Mesenteric fat pad (tissue), 1 donor: ENCODE results near the gene EDA. TPM values are rescaled to one million over a fixed set of nuclear protein-coding genes. Genes with fewer than 3 reads are reported as not detected.
"Not testable (repeated sequence)": the region's sequence is repeated elsewhere in the genome, so short reads cannot be mapped to it uniquely, and the experiment has no call there.

Experiments used
- DNase-seq: peaks from one replicate; pipeline ENCODE4 v3.0.0-alpha.2; 2020; ENCODE audit warnings: low spot score
- total RNA-seq: library from RNA; stranded (reverse); fragmentation: NEBNext Ultra II Directional; extraction: Animal tissue kit (Norgen Biotek cat#: 25700); gene quantifications from one replicate; pipeline ENCODE4 v1.2.1, GENCODE V29; 2021
- donor health status: DM: yes; HTN: yes; CAD: no.

Gene EDA
- total RNA-seq, 1 donor from 2014 or later, result 3.1 TPM

- DNase-seq, result no peak
Measured at GRCh38 chrX:69741721-69742120, 125.8 kb downstream of the EDA start.

- no peak for DNase-seq
Measured at GRCh38 chrX:69746051-69746450, 130.1 kb downstream of the EDA start.

- DNase-seq, result no peak
Measured at GRCh38 chrX:69748055-69748454, 132.1 kb downstream of the EDA start.

GRCh38 chrX:69759921-69760625 is 144.2 kb downstream of the EDA start:
- no peak for DNase-seq

- DNase-seq, result no peak
Measured at GRCh38 chrX:69761633-69762032, 145.7 kb downstream of the EDA start.

- DNase-seq, result no peak
Measured at GRCh38 chrX:69762340-69762739, 146.4 kb downstream of the EDA start.

- no peak for DNase-seq
Measured at GRCh38 chrX:69793260-69793935, 177.5 kb downstream of the EDA start.

GRCh38 chrX:69795702-69796101 is 179.8 kb downstream of the EDA start:
- DNase-seq, result no peak

- no peak for DNase-seq
Measured at GRCh38 chrX:69807400-69807799, 191.5 kb downstream of the EDA start.

- no peak for DNase-seq
Measured at GRCh38 chrX:69808375-69808774, 192.5 kb downstream of the EDA start.

GRCh38 chrX:69813677-69814076 is 197.8 kb downstream of the EDA start:
- DNase-seq, result no peak

- DNase-seq, result no peak
Measured at GRCh38 chrX:69815063-69815462, 199.2 kb downstream of the EDA start.

GRCh38 chrX:69815519-69815918 is 199.6 kb downstream of the EDA start:
- DNase-seq, result no peak

GRCh38 chrX:69844636-69845035 is 228.7 kb downstream of the EDA start:
- DNase-seq, result no peak

GRCh38 chrX:69859999-69860398 is 244.1 kb downstream of the EDA start:
- DNase-seq, result not testable (repeated sequence)

GRCh38 chrX:69876221-69876620 is 260.3 kb downstream of the EDA start:
- no peak for DNase-seq

GRCh38 chrX:69884210-69884609 is 268.3 kb downstream of the EDA start:
- DNase-seq, result no peak

- DNase-seq, result no peak
Measured at GRCh38 chrX:69896046-69896445, 280.1 kb downstream of the EDA start.

GRCh38 chrX:69900491-69900890 is 284.6 kb downstream of the EDA start:
- DNase-seq, result no peak

GRCh38 chrX:69906447-69906846 is 290.5 kb downstream of the EDA start:
- DNase-seq, result no peak

- no peak for DNase-seq
Measured at GRCh38 chrX:69914781-69915180, 298.9 kb downstream of the EDA start.

- DNase-seq, result no peak
Measured at GRCh38 chrX:69919749-69920148, 303.8 kb downstream of the EDA start.

GRCh38 chrX:69932323-69932722 is 316.4 kb downstream of the EDA start:
- no peak for DNase-seq
